ENCODE data around the gene RNF187. TPM values are rescaled to one million over a fixed set of nuclear protein-coding genes. Genes with fewer than 3 reads are reported as not detected.

RNF187 gene
- total RNA-seq, 2 experiments from 2014 or later = 257 to 478 TPM

DNA sequence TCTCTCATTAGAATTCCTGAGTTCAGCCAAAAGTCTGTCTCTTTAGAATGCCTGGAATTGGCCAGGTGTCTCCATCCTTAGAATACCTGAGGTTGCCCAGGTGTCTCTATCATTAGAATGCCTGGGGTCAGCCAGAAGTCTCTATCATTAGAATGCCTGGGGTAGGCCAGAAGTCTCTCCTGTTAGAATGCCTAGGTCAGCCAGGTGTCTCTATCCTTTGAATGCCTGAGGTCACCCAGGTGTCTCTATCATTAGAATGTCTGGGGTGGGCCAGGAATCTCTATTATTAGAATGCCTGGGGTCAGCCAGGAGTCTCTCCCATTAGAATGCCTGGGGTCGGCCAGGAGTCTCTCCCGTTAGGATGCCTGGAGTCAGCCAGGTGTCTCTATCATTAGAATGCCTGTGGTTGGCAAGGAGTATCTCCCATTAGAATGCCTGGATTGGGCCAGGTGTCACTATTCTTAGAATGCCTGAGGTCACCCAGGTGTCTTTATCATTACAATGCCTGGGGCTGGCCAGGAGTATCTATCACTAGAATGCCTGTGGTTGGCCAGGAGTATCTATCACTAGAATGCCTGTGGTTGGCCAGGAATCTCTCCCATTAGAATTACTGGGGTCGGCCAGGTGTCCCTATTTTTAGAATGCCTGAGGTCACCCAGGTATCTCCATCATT lies 43.0 kb downstream of the RNF187 start:
- Histone ChIP-seq H3K36me3 (ENCODE audit: insufficient read depth, low read length) (no peaks in the 10 kb centered on the region), H3K4me3 (ENCODE audit: low read depth, low read length, poor library complexity, severe bottlenecking) (no peak overlapping the region), H2AFZ (ENCODE audit: low read length) (no peak overlapping the region), H3K4me1 (ENCODE audit: insufficient read depth, low read length, poor library complexity, severe bottlenecking) (no peaks in the 10 kb centered on the region), H4K20me1 (ENCODE audit: insufficient read depth, low read length) (no peaks in the 10 kb centered on the region), H3K27ac (ENCODE audit: low read depth, low read length, poor library complexity, severe bottlenecking) (no peak overlapping the region), H3K9me3 (ENCODE audit: low read length) (no peaks in the 10 kb centered on the region), H3K79me2 (ENCODE audit: insufficient read depth, low read depth, low read length) (no peaks in the 10 kb centered on the region), H3K9me2 (ENCODE audit: insufficient read depth, low read length) (no peaks in the 10 kb centered on the region), H3K4me2 (ENCODE audit: low read length) (no peak overlapping the region)
- BruUV-seq (replicated peaks) = no TSS peak
- intact Hi-C loops (cut with micrococcal nuclease; ENCODE audit: unreplicated experiment) = no loop called here
- POLR2A ChIA-PET = no interaction called here
- TF ChIP-seq, protein P1, sequence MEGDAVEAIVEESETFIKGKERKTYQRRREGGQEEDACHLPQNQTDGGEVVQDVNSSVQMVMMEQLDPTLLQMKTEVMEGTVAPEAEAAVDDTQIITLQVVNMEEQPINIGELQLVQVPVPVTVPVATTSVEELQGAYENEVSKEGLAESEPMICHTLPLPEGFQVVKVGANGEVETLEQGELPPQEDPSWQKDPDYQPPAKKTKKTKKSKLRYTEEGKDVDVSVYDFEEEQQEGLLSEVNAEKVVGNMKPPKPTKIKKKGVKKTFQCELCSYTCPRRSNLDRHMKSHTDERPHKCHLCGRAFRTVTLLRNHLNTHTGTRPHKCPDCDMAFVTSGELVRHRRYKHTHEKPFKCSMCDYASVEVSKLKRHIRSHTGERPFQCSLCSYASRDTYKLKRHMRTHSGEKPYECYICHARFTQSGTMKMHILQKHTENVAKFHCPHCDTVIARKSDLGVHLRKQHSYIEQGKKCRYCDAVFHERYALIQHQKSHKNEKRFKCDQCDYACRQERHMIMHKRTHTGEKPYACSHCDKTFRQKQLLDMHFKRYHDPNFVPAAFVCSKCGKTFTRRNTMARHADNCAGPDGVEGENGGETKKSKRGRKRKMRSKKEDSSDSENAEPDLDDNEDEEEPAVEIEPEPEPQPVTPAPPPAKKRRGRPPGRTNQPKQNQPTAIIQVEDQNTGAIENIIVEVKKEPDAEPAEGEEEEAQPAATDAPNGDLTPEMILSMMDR (conservative IDR thresholded peaks at IDR 0.05; ENCODE audit: low read length) = no peak
- TF ChIP-seq EZH2phosphoT487 (IDR thresholded peaks at IDR 0.05; ENCODE audit: borderline replicate concordance, low read depth, low read length) = no peak
- DNase-seq (ENCODE audit: low spot score) = no peak
- CTCF ChIA-PET (ENCODE audit: unreplicated experiment) = no interaction called here

DNA sequence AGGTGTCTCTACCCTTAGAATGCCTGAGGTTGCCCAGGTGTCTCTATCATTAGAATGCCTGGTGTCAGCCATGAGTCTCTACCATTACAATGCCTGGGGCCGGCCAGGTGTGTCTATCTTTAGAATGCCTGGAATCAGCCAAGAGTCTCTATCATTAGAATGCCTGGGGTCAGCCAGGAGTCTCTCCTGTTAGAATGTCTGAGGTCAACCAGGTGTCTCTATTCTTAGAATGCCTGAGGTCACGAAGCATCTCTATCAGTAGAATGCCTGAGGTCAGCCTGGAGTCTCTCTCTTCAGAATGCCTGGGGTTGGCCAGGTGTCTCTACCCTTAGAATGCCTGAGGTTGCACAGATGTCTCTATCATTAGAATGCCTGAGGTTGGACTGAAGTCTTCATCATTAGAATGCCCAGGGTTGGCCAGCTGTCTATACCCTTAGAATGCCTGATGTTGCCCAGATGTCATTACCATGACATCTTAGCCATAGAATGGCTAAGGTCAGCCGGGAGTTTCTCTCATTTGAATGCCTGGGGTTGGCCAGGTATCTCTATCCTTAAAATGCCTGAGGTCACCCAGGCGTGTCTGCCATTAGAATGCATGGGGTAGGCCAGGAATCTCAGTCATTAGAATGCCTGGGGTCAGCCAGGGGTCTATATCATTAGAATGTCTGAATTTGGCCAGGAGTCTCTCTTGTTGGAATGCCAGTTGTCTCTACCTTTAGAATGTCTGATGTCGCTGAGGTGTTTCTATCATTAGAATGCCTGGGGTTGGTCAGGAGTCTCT lies 44.0 kb downstream of the RNF187 start:
- no TSS peak for BruUV-seq (replicated peaks)
- Histone ChIP-seq H3K79me2 (ENCODE audit: insufficient read depth, low read depth, low read length) (no peaks in the 10 kb centered on the region), H3K9me3 (ENCODE audit: low read length) (no peaks in the 10 kb centered on the region), H3K4me1 (ENCODE audit: insufficient read depth, low read length, poor library complexity, severe bottlenecking) (no peaks in the 10 kb centered on the region), H2AFZ (ENCODE audit: low read length) (no peak overlapping the region), H3K27ac (ENCODE audit: low read depth, low read length, poor library complexity, severe bottlenecking) (no peak overlapping the region), H3K4me3 (ENCODE audit: low read depth, low read length, poor library complexity, severe bottlenecking) (no peak overlapping the region), H3K4me2 (ENCODE audit: low read length) (no peak overlapping the region), H4K20me1 (ENCODE audit: insufficient read depth, low read length) (no peaks in the 10 kb centered on the region), H3K36me3 (ENCODE audit: insufficient read depth, low read length) (no peaks in the 10 kb centered on the region), H3K9me2 (ENCODE audit: insufficient read depth, low read length) (no peaks in the 10 kb centered on the region)
- POLR2A ChIA-PET = no interaction called here
- intact Hi-C loops (cut with micrococcal nuclease; ENCODE audit: unreplicated experiment) = no loop called here
- no peak for TF ChIP-seq EZH2phosphoT487 (IDR thresholded peaks at IDR 0.05; ENCODE audit: borderline replicate concordance, low read depth, low read length)
- TF ChIP-seq, protein P1 (conservative IDR thresholded peaks at IDR 0.05; ENCODE audit: low read length) = no peak
- CTCF ChIA-PET (ENCODE audit: unreplicated experiment) = no interaction called here
- no peak for DNase-seq (ENCODE audit: low spot score)

DNA sequence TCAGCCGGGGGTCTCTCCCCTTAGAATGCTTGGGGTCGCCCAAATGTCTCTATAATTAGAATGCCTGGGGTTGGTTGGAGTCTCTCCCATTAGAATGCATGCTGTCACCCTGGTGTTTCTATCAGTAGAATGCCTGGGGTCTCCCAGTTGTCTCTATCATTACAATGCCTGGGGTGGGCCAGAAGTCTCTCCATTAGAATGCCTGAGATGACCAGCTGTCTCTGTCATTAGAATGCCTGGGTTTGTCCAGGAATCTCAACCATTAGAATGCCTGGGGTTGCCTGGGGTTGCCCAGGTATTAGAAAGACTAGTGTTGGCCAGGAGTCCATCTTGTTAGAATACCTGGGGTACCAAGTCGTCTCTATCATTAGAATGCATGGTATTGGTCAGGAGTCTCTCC lies 51.6 kb downstream of the RNF187 start:
- intact Hi-C loops (cut with micrococcal nuclease; ENCODE audit: unreplicated experiment) = no loop called here
- BruUV-seq (replicated peaks) = no TSS peak

More for the DNA sequence above, 51.6 kb downstream of the RNF187 start:
- ChIA-PET CTCF (ENCODE audit: unreplicated experiment) (no interaction called here), POLR2A (no interaction called here)
- no peak overlapping the region for H2AFZ ChIP-seq (ENCODE audit: low read length)
- no peak overlapping the region for H3K4me2 ChIP-seq (ENCODE audit: low read length)
- H3K27ac ChIP-seq (ENCODE audit: low read depth, low read length, poor library complexity, severe bottlenecking) = no peak overlapping the region
- no peaks in the 10 kb centered on the region for H4K20me1 ChIP-seq (ENCODE audit: insufficient read depth, low read length)
- DNase-seq (ENCODE audit: low spot score) = no peak
- H3K79me2 ChIP-seq (ENCODE audit: insufficient read depth, low read depth, low read length) = no peaks in the 10 kb centered on the region
- no peaks in the 10 kb centered on the region for H3K9me3 ChIP-seq (ENCODE audit: low read length)
- no peaks in the 10 kb centered on the region for H3K4me1 ChIP-seq (ENCODE audit: insufficient read depth, low read length, poor library complexity, severe bottlenecking)
- no peaks in the 10 kb centered on the region for H3K36me3 ChIP-seq (ENCODE audit: insufficient read depth, low read length)
- TF ChIP-seq, protein P1 (conservative IDR thresholded peaks at IDR 0.05; ENCODE audit: low read length) = no peak
- TF ChIP-seq EZH2phosphoT487 (IDR thresholded peaks at IDR 0.05; ENCODE audit: borderline replicate concordance, low read depth, low read length) = no peak
- no peaks in the 10 kb centered on the region for H3K9me2 ChIP-seq (ENCODE audit: insufficient read depth, low read length)
- no peak overlapping the region for H3K4me3 ChIP-seq (ENCODE audit: low read depth, low read length, poor library complexity, severe bottlenecking)
